ENCODE data around the gene PLEKHA6. TPM values are rescaled to one million over a fixed set of nuclear protein-coding genes. Genes with fewer than 3 reads are reported as not detected.

PLEKHA6 gene
- total RNA-seq, 1 experiment from 2014 or later = 36.3 TPM

DNA sequence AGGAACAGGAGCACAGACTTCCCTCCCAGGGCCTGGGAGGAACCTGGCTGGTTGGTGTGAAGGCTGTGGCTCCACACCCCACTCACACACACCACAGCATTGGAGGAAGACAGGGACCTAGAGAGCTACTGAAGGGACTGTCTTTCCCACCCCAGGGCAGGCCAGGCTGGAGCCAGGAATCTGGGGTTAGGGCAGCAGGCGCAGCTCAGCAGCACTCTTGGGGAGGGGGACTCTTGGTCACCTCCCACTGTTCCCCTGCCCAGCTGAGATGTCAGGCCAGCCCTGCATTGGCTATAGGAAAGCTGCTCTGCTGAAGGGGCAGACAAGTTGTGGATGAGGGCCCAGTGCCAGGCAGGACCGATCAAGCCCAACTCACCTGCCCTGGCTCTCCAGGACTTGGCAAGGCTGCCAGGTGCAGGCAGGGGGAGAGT lies 1.6 kb upstream of the PLEKHA6 start:
- no peak for DNase-seq (ENCODE audit: low read depth)
- in situ Hi-C loops (cut with HindIII; ENCODE audit: low pct_unique_long_range_greater_than_20kb, low sequenced_read_pairs) = no loop called here

GRCh38 chr1:204360314-204360713 lies 585 bp upstream of the PLEKHA6 start:
- in situ Hi-C loops (cut with HindIII; ENCODE audit: low pct_unique_long_range_greater_than_20kb, low sequenced_read_pairs) = no loop called here
- DNase-seq (ENCODE audit: low read depth) = no peak

DNA sequence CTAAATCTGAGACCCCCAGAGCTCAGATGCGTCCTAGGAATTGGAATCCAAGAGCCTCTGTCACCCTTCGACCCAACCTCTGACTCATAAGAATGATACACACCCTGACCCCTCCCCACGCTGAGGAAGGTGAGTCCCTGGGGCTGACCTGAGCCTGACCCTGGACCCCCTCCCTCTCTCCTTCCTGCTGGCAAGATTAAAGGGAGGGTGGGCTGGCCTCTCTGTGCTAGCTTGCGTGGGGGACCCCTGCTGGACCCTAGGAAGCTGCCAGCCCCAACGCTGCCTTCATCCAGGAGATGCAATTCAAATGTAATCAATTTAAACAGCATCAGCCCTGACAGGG lies 627 bp downstream of the PLEKHA6 start:
- in situ Hi-C loops (cut with HindIII; ENCODE audit: low pct_unique_long_range_greater_than_20kb, low sequenced_read_pairs) = no loop called here

DNA sequence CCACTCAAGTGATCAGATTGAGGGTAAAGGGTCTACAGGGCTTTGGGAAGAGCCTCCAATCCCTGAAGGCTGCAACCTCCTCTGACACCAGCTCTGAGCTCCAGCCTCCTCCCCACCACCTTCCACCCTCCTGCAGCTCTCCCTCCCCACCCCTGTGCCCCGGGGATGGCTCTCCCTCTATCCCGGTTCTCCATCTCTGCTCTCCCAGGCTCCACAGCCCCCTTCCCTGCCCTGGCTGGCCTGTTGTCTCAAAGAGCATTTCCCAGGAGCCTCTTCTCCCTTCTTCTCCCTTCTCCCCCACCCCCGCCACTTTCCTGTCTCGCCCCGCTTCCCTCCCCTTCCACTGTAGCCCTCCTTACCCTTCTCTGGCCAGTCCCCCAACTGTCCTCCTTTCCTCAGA lies 1.1 kb downstream of the PLEKHA6 start:
- no peak for DNase-seq (ENCODE audit: low read depth)
- in situ Hi-C loops (cut with HindIII; ENCODE audit: low pct_unique_long_range_greater_than_20kb, low sequenced_read_pairs) = no loop called here

More for the DNA sequence above, 627 bp downstream of the PLEKHA6 start:
- DNase-seq (ENCODE audit: low read depth) = no peak

- in situ Hi-C loops (cut with HindIII; ENCODE audit: low pct_unique_long_range_greater_than_20kb, low sequenced_read_pairs) = no loop called here
These were observed 1.9 kb downstream of the PLEKHA6 start for GRCh38 chr1:204357551-204358490.

GRCh38 chr1:204356997-204357396 lies 2.7 kb downstream of the PLEKHA6 start:
- DNase-seq (ENCODE audit: low read depth) = no peak
- in situ Hi-C loops (cut with HindIII; ENCODE audit: low pct_unique_long_range_greater_than_20kb, low sequenced_read_pairs) = no loop called here

More at GRCh38 chr1:204357551-204358490, 1.9 kb downstream of the PLEKHA6 start:
- DNase-seq (ENCODE audit: low read depth) = no peak

DNA sequence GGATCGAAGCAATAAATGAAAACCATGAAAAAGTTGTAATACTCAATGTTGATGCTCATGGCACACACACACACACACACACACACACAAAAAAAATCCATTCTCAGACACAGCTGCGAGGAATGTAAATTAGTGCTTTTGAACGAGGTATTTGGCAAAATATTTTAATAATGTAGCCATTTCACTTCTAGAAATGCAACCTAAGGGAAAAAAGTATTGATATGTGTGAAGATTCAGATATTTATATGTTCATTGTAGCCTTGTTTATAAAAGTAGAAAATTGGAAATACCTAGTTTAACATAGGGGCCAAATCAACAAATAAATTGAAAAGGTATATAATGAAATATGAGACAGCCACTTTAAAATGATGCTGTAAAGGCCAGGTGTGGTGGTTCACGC lies 3.8 kb downstream of the PLEKHA6 start:
- in situ Hi-C loops (cut with HindIII; ENCODE audit: low pct_unique_long_range_greater_than_20kb, low sequenced_read_pairs) = no loop called here
- no peak for DNase-seq (ENCODE audit: low read depth)

GRCh38 chr1:204354579-204354978 lies 5.2 kb downstream of the PLEKHA6 start:
- in situ Hi-C loops (cut with HindIII; ENCODE audit: low pct_unique_long_range_greater_than_20kb, low sequenced_read_pairs) = no loop called here
- no peak for DNase-seq (ENCODE audit: low read depth)

GRCh38 chr1:204353213-204353910 lies 6.4 kb downstream of the PLEKHA6 start:
- in situ Hi-C loops (cut with HindIII; ENCODE audit: low pct_unique_long_range_greater_than_20kb, low sequenced_read_pairs) = no loop called here
- no peak for DNase-seq (ENCODE audit: low read depth)

- no peak for DNase-seq (ENCODE audit: low read depth)
- in situ Hi-C loops (cut with HindIII; ENCODE audit: low pct_unique_long_range_greater_than_20kb, low sequenced_read_pairs) = no loop called here
These were observed 8.7 kb downstream of the PLEKHA6 start for GRCh38 chr1:204350857-204351573.

DNA sequence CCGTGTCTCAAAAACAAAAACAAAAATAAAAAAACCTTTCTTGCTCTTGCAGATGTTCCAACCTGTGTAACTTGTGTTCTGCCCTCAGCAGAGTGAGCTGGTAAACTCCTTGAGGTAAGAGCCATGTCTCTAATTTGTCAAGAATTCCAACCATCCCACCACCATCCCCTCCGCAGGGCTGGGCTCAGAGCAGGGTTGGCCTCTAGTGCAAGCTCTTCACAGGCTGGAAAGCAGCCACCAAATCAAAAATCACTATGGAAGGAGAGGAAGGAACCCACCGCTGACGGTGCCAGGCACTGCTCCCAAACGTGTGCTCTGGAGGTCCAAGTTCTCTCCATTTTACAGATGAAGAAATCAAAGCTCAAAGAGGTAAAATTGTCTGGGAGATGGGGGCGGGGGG lies 9.4 kb downstream of the PLEKHA6 start:
- no peak for DNase-seq (ENCODE audit: low read depth)
- in situ Hi-C loops (cut with HindIII; ENCODE audit: low pct_unique_long_range_greater_than_20kb, low sequenced_read_pairs) = no loop called here

DNA sequence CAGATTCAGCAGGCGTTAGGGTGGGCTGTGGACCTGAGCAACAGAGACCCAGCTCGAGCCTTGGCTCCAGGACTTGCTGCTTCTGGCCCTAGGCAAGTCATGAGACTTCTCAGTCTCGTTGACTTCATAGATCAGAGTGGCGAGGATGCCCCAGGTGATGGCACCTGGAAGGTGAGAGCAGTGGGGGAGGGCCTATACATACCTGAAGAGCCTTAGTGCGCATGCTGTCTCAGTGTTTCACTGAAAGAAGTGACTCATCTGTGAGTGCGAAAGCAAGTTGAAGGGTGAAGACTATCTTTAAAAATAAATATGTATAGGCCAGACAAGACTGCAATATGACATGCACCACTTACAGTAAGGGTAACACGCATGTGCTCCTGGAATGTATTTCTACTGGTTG lies 10.1 kb downstream of the PLEKHA6 start:
- no peak for DNase-seq (ENCODE audit: low read depth)
- in situ Hi-C loops (cut with HindIII; ENCODE audit: low pct_unique_long_range_greater_than_20kb, low sequenced_read_pairs) = no loop called here

GRCh38 chr1:204348722-204349121 lies 11.0 kb downstream of the PLEKHA6 start:
- in situ Hi-C loops (cut with HindIII; ENCODE audit: low pct_unique_long_range_greater_than_20kb, low sequenced_read_pairs) = no loop called here
- no peak for DNase-seq (ENCODE audit: low read depth)

- in situ Hi-C loops (cut with HindIII; ENCODE audit: low pct_unique_long_range_greater_than_20kb, low sequenced_read_pairs) = no loop called here
- no peak for DNase-seq (ENCODE audit: low read depth)
These were observed 11.5 kb downstream of the PLEKHA6 start for GRCh38 chr1:204348242-204348641.

DNA sequence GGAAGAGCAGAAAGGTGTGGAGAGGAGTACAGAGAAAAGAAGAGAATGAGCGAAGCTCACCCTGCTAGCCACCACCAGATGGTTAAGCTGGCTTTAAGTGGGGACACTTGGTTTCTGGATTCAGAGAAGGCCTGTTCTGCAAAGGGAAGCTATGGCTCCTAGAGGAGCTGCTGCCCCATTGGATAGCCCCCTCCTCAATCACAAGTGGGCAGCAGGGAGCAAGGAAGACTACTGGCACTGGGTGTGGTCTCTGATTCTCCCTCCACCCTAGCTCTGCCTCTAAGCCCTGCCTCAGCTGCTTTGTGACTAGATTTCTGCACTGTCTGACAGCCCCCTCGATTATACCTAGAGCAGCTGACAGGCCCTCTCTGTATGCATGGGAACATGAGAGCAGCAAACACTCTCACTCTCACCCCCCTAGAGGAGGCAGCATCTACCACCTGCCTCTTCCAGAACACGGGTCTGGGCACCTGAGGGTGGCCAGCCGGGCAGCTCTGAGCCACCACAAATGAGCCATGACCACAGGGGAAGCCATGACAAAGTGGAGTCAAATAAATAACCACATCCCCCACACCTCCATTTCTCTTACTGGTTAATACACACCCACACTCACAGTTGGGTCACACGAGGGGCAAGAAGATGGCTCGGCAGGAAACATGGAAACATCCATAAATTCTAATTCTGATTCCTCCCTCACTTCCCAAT lies 13.6 kb downstream of the PLEKHA6 start:
- no peak for DNase-seq (ENCODE audit: low read depth)
- in situ Hi-C loops (cut with HindIII; ENCODE audit: low pct_unique_long_range_greater_than_20kb, low sequenced_read_pairs) = no loop called here

DNA sequence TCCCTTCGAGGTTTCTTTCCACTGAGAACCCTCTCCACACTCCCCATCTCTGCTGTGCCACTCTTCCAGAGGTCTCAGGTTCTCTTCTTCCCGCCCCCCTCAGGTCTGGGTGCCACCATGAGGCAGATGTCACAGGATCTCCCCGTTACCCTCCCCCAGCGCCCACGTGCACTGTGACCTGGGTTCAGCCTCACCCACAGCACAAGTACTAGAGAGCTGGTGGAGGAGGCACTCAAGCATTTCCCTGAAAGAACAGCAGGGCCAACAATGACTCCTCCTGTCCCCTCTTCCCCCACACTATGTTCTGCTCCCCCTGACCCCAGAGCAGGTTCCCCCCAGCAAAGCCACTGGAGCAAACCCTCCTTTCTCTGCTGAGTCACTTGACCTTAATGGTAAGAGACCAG lies 14.3 kb downstream of the PLEKHA6 start:
- DNase-seq (ENCODE audit: low read depth) = peak; percentile 60
- in situ Hi-C loops (cut with HindIII; ENCODE audit: low pct_unique_long_range_greater_than_20kb, low sequenced_read_pairs) = no loop called here

- DNase-seq (ENCODE audit: low read depth) = no peak
- in situ Hi-C loops (cut with HindIII; ENCODE audit: low pct_unique_long_range_greater_than_20kb, low sequenced_read_pairs) = no loop called here
These were observed 14.9 kb downstream of the PLEKHA6 start for GRCh38 chr1:204344665-204345355.

- in situ Hi-C loops (cut with HindIII; ENCODE audit: low pct_unique_long_range_greater_than_20kb, low sequenced_read_pairs) = no loop called here
- no peak for DNase-seq (ENCODE audit: low read depth)
These were observed 15.9 kb downstream of the PLEKHA6 start for GRCh38 chr1:204343802-204344201.

Data from Caki2 (cell line).